WTC11 (cell line): ENCODE results near the gene ZNF160.
"Not testable (repeated sequence)": the region's sequence is repeated elsewhere in the genome, so short reads cannot be mapped to it uniquely, and the experiment has no call there.

Source experiments
- CTCF ChIP-seq: fragments of 200-600 bp; IDR thresholded peaks from 2 replicates; pipeline ENCODE4 v1.8.0; 2022; ENCODE audit warnings: antibody characterized with exemption
- E2F4 ChIP-seq: sonication (generic); formaldehyde crosslinking; IDR thresholded peaks from 2 replicates; pipeline ENCODE4 v1.8.1; 2022; ENCODE audit warnings: low read depth, mild to moderate bottlenecking, moderate library complexity, missing genetic modification reagents, borderline replicate concordance
- FOXJ3 ChIP-seq: sonication (generic); formaldehyde crosslinking; IDR thresholded peaks from 2 replicates; pipeline ENCODE4 v1.9.0; 2021; ENCODE audit warnings: missing genetic modification reagents, mild to moderate bottlenecking, borderline replicate concordance

GRCh38 chr19:53028306-53028705 lies 74.9 kb downstream of the ZNF160 start:
- TF ChIP-seq CTCF; E2F4 (CRISPR knock-in tag); FOXJ3: not testable (repeated sequence)
